ENCODE measurements around the gene POLR2E. TPM values are rescaled to one million over a fixed set of nuclear protein-coding genes. Genes with fewer than 3 reads are reported as not detected.

The POLR2E gene
- total RNA-seq, 4 donors from 2014 or later, result 74.3 to 107 (median 96.9) TPM

DNA sequence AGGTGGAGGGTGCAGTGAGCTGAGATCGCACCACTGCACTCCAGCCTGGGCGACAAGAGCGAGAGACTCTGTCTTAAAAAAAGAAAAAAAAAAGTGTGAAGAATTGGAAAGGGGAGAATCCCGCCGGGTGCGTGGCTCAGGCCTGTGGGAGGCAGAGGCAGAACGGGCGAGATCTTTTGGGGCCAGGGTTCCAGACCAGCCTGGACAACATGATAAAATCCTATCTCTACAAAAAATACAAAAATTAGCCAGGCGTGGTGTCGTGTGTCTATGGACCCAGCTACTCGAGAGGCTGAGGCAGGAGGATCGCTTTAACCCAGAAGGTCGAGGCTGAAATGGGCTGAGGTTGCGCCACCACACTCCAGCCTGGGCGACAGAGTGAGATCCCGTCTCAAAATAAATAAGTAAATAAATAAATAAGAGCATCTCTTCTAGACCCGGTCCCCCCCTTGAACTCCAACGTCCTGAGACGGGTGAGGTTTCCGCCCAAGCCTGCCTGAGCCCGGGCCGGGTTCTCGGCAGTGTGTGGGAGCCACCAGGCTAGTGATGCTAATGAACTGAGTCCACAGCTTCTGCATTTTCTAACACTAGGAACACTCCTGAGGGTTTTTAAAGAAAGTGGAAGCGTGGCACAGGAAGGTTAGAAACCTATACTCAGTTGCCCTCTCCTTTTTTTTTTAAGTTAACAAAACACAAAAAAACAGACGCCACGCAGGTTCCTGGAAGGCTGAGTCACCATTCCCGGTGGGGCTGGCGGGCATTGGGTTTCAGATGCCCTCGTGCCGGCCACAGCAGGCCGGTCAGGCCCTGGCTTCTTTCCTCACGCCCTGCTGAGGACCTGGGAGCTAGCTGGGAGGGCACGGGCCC is 30.7 kb upstream of the POLR2E start:
- Histone ChIP-seq H3K9me3 (no peaks in the 10 kb centered on the region), H3K4me3 (no peak overlapping the region), H3K27ac (no peak overlapping the region), H3K27me3 (no peaks in the 10 kb centered on the region), H3K4me1 (peaks cover 0 to 16% (median 8%) of the 10 kb centered on the region in 4 donors), H3K36me3 (peaks cover 0 to 62% (median 0%) of the 10 kb centered on the region in 3 donors)
- no peak for DNase-seq
- TF ChIP-seq POLR2A (IDR thresholded peaks at IDR 0.05), result no peak
- TF ChIP-seq, protein P1, sequence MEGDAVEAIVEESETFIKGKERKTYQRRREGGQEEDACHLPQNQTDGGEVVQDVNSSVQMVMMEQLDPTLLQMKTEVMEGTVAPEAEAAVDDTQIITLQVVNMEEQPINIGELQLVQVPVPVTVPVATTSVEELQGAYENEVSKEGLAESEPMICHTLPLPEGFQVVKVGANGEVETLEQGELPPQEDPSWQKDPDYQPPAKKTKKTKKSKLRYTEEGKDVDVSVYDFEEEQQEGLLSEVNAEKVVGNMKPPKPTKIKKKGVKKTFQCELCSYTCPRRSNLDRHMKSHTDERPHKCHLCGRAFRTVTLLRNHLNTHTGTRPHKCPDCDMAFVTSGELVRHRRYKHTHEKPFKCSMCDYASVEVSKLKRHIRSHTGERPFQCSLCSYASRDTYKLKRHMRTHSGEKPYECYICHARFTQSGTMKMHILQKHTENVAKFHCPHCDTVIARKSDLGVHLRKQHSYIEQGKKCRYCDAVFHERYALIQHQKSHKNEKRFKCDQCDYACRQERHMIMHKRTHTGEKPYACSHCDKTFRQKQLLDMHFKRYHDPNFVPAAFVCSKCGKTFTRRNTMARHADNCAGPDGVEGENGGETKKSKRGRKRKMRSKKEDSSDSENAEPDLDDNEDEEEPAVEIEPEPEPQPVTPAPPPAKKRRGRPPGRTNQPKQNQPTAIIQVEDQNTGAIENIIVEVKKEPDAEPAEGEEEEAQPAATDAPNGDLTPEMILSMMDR (IDR thresholded peaks at IDR 0.05), result no peak

DNA sequence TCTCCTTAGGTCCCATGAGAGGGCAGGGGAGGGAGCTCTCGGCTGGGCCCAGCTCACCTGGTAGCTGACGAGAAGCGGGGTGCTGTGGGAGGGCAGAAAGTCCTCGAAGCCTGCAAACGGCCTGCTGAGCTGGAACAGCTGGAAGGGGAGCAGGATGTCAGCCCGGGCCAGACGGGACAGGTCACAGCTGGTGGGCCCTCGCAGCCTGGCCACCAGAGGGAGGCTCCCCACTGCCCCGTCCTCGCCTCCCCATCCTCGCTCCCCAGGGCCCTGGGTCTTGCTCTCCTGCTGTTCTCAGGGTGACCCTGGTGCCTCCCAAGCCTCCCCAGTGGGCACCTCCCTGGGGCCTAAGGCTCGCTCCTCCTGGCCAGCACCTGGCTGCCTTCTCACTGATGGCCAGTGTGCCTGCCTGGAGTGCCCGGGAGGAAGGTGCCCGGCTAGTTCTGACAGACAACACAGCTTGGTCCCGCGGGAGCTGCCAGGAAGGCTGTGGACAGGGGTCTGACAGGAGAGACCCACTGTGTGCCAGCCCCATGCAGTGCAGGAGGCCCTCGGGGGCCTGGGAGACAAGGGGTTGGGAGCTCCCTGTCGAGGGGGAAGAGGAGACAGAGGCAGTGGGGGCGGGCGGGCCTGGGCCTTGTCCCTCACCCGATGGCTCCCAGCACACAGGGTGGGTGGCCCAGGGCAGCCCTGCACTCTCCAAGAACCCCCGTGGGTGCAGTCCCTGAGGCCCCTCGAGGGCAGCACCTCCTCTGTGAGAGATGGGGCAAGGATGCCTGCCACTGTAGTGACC is 28.9 kb upstream of the POLR2E start:
- Histone ChIP-seq H3K27me3 (no peaks in the 10 kb centered on the region), H3K4me1 (no peaks in the 10 kb centered on the region), H3K4me3 (no peak overlapping the region), H3K27ac (peak overlapping the region in 1 of 4 donors; percentile 39), H3K9me3 (no peaks in the 10 kb centered on the region), H3K36me3 (peaks cover 0 to 79% (median 0%) of the 10 kb centered on the region in 3 donors)
- TF ChIP-seq POLR2A (IDR thresholded peaks at IDR 0.05), result no peak
- TF ChIP-seq, protein P1 (IDR thresholded peaks at IDR 0.05), result no peak
- DNase-seq, result no peak

DNA sequence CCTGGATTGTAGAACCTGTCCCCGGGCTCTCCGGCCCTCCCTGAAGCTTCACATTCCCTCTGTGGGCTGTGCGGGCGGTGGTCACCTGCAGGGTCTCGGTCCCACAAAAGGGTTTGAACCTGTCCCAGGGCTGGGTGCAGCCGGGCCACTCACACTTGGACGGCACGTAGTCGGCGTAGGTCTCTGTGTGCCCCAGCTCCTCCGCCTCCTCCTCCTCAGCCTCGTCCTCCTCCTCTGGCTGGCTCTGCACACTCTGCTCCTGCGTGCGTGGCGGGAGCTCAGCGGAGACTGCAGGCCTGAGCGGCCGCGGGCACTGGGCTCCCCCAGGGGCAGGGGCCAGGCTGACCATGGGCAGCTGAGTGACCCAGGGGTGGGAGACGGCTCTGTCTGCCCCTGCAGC is 28.2 kb upstream of the POLR2E start:
- H3K4me1 ChIP-seq, result no peaks in the 10 kb centered on the region
- H3K9me3 ChIP-seq, result no peaks in the 10 kb centered on the region
- H3K27me3 ChIP-seq, result no peaks in the 10 kb centered on the region
- TF ChIP-seq, protein P1 (IDR thresholded peaks at IDR 0.05), result no peak
- TF ChIP-seq POLR2A (IDR thresholded peaks at IDR 0.05), result no peak
- H3K36me3 ChIP-seq, result peaks cover 0 to 86% (median 0%) of the 10 kb centered on the region in 3 donors
- DNase-seq, result no peak
- no peak overlapping the region for H3K4me3 ChIP-seq
- no peak overlapping the region for H3K27ac ChIP-seq

DNA sequence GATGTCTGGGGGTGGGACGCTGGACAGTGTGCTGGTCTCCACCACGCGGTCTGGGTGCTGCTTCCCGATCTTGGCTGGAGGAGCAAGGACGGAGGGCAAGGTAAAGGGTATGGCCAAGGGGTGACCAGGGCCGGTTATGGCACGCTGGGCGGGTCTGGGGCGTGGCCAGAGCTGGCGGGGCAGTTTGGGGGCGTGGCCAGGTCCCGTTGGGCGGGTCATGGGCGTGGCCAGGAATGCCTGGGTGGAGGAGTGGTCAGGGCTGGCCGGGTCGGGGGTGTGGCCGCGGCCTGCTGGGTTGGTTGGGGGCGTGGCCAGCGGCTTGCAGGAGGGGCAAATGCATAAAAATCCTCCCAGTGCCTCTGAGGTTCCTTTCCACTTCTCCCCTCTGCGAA is 27.8 kb upstream of the POLR2E start:
- peak; percentile 53 to 83 (median 78) for DNase-seq
- H3K36me3 ChIP-seq, result peaks cover 0 to 90% (median 0%) of the 10 kb centered on the region in 3 donors
- H3K27me3 ChIP-seq, result no peaks in the 10 kb centered on the region
- TF ChIP-seq POLR2A (IDR thresholded peaks at IDR 0.05), result no peak
- TF ChIP-seq, protein P1 (IDR thresholded peaks at IDR 0.05), result no peak
- peak overlapping the region in 1 of 4 donors; percentile 27 for H3K27ac ChIP-seq
- no peaks in the 10 kb centered on the region for H3K9me3 ChIP-seq
- no peaks in the 10 kb centered on the region for H3K4me1 ChIP-seq
- no peak overlapping the region for H3K4me3 ChIP-seq

DNA sequence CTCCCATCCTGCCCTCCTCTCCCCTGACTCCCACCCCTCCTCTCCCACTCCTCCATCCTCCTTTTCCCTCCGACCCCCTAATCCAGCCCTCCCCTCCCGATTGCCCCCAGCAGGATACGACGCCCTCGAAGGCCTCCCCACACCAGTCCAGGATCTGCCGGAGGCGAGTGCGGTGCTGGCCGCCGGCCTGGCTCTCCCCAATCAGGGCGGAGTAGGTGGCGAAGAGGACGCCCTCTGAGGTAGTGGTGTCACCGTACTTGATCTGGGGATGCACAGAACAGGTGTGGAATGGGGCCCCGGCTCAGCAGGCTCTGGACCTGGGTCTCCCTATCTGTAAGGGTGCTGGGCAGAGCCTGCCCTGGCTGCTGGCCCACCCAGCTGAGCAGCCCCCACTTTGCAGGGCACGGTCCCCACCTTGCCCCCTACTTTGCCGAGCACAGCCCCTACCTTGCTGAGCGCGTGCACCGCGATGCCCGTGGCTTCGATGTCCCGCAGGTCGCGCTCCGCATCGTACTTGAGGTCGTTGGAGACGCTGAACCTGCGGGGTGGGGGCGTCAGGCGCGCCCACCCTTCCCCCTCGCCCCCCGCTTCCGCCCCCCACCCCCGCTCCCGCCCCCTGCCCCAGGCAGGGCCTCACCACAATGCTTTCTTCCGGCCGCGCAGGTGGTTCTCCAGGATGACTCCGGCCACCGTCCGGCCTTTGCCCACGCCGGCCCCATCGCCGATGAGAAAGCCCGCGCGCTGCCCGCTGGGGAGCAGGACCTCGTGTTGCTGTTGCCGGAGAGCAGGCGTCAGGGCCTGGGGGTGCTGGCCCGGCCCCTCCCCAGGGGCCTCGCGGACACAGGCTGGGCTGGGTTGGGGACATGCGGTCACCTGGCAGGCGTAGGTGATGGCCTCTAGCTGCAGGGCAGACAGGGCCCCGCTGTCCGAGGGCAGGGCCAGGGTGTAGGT is 27.1 kb upstream of the POLR2E start:
- H3K9me3 ChIP-seq, result no peaks in the 10 kb centered on the region
- DNase-seq, result no peak
- H3K36me3 ChIP-seq, result peaks cover 0 to 92% (median 0%) of the 10 kb centered on the region in 3 donors
- H3K27ac ChIP-seq, result peak overlapping the region in 1 of 4 donors; percentile 27
- no peak overlapping the region for H3K4me3 ChIP-seq
- TF ChIP-seq, protein P1 (IDR thresholded peaks at IDR 0.05), result no peak
- no peak for TF ChIP-seq POLR2A (IDR thresholded peaks at IDR 0.05)
- no peaks in the 10 kb centered on the region for H3K4me1 ChIP-seq
- no peaks in the 10 kb centered on the region for H3K27me3 ChIP-seq
